BE2C (cell line): ENCODE measurements around the gene NR0B2.

ENCODE experiments used
- DNase-seq: peaks from one replicate; pipeline ENCODE4 v3.0.0-alpha.2; 2020
- H3K27me3 ChIP-seq: fragments of 250-450 bp; sonication (Bioruptor Pico); 2 replicates; pipeline ENCODE4 v1.5.1; 2020; ENCODE audit warnings: mild to moderate bottlenecking
- H3K36me3 ChIP-seq: fragments of 250-450 bp; sonication (Bioruptor Pico); 2 replicates; pipeline ENCODE4 v1.5.1; 2020; ENCODE audit warnings: mild to moderate bottlenecking
- H3K4me1 ChIP-seq: fragments of 250-450 bp; sonication (Bioruptor Pico); 2 replicates; pipeline ENCODE4 v1.5.1; 2020
- H3K4me3 ChIP-seq: 2 replicates; pipeline ENCODE4 v1.5.1; 2011; ENCODE audit warnings: low read depth, low read length
- H3K9me3 ChIP-seq: fragments of 250-450 bp; sonication (Bioruptor Pico); 2 replicates; pipeline ENCODE4 v1.5.1; 2020
- CTCF ChIP-seq: IDR thresholded peaks from 2 replicates; pipeline ENCODE4 v1.5.1; 2012; ENCODE audit warnings: mild to moderate bottlenecking, low read depth, low read length

The NR0B2 gene

GRCh38 chr1:26957306-26957705, 43.5 kb upstream of the NR0B2 start:
- no peak for TF ChIP-seq CTCF
- Histone ChIP-seq H3K4me3 (no peak overlapping the region), H3K9me3 (no peaks in the 10 kb centered on the region), H3K27me3 (peaks cover 33% of the 10 kb centered on the region), H3K36me3 (no peaks in the 10 kb centered on the region), H3K4me1 (no peaks in the 10 kb centered on the region)
- no peak for DNase-seq

- DNase-seq: no peak
- H3K4me1 ChIP-seq: no peaks in the 10 kb centered on the region
- no peaks in the 10 kb centered on the region for H3K36me3 ChIP-seq
- H3K9me3 ChIP-seq: no peaks in the 10 kb centered on the region
- no peak for TF ChIP-seq CTCF
- peaks cover 32% of the 10 kb centered on the region for H3K27me3 ChIP-seq
- no peak overlapping the region for H3K4me3 ChIP-seq
These were observed 42.5 kb upstream of the NR0B2 start for GRCh38 chr1:26956321-26956720.

- DNase-seq: no peak
- H3K4me3 ChIP-seq: no peak overlapping the region
- H3K36me3 ChIP-seq: no peaks in the 10 kb centered on the region
- TF ChIP-seq CTCF: no peak
- peaks cover 2% of the 10 kb centered on the region for H3K27me3 ChIP-seq
- H3K4me1 ChIP-seq: no peaks in the 10 kb centered on the region
- no peaks in the 10 kb centered on the region for H3K9me3 ChIP-seq
These were observed 39.6 kb upstream of the NR0B2 start for GRCh38 chr1:26953374-26953773.

DNA sequence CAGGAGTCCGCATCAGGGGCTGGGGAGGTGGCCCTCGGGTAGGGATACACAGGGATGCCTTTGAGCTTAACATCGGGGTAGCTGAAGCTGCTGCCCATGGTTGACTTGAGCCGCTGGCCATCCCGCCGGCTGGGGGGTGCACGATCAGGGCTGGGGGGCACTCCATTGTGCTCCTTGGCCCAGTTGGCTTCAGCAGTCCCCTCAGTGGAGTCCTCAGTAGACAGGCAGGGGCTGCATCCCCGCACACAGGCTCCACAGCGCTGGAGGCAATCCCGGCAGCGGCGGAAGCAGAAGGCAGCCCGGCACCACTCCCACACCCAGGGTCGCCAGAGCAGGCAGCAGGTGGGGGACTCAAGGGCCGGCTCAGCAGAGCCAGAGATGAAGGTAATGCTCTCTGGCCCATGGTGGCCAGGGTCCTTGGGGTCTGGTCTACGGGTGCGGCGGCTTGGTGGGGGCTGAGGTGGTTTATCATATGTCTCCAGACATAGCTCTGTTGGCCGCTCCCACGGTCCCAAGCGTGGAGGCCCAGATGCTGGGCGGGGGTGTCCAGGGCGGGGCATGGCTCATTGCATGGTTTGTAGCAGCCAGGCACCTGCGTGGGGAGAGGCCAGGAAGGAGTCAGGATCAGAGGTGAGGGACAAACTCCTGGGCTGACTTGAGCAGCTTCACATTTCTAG, 38.2 kb upstream of the NR0B2 start:
- DNase-seq: no peak
- Histone ChIP-seq H3K9me3 (no peaks in the 10 kb centered on the region), H3K36me3 (no peaks in the 10 kb centered on the region; the same call in 1 of the 2 replicates), H3K27me3 (no peaks in the 10 kb centered on the region), H3K4me3 (no peak overlapping the region), H3K4me1 (no peaks in the 10 kb centered on the region)
- TF ChIP-seq CTCF: no peak

GRCh38 chr1:26951216-26951615, 37.4 kb upstream of the NR0B2 start:
- Histone ChIP-seq H3K9me3 (no peaks in the 10 kb centered on the region), H3K4me1 (no peaks in the 10 kb centered on the region), H3K36me3 (no peaks in the 10 kb centered on the region; the same call in 1 of the 2 replicates), H3K27me3 (no peaks in the 10 kb centered on the region), H3K4me3 (no peak overlapping the region)
- no peak for TF ChIP-seq CTCF
- DNase-seq: no peak

DNA sequence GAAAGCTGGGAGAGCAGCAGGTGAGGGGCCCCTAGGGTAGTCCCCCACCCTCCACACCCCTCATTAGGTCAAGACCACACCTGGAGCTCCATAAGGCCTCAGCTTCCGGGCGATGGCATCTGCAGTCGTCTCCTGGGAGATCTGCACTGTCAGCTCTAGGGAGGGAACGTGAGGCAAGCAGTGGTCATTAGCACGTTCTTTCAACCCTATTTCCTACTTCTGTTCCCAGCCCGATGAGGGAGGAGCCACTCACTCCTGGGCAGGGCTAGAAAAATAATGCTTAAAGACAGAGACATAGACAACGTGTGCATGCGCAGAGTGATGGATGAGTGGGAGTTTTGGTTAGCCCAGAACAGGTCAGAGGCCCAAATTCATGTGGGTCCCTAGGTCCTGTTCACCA, 36.8 kb upstream of the NR0B2 start:
- Histone ChIP-seq H3K9me3 (no peaks in the 10 kb centered on the region), H3K4me3 (no peak overlapping the region), H3K4me1 (no peaks in the 10 kb centered on the region), H3K36me3 (no peaks in the 10 kb centered on the region; the same call in 1 of the 2 replicates), H3K27me3 (no peaks in the 10 kb centered on the region)
- no peak for TF ChIP-seq CTCF
- DNase-seq: no peak
